ENCODE data around the gene CNNM4.

The CNNM4 gene

DNA sequence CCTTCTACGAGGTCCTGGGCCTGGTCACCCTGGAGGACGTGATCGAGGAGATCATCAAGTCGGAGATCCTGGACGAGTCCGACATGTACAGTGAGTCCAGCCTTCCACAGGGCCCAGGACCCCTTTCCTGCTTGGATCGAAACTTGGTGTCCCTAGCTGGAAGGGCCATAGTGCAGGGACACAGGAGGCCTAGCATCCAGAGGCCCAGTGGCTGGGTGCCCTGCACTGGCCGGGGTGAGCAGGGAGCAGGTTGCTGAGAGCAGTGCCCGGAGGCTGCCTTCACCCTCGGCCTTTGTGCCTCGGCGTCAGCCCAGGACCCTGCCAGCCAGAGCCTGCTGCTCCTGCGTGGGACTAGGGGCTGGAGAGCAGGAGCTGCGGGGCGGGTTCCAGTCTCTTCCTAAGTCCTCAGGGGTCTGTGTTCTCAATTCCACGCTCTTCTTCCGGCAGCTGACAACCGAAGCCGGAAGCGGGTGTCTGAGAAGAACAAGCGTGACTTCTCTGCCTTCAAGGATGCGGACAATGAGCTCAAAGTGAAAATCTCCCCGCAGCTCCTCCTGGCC, 36.4 kb downstream of the CNNM4 start:
- POLR2A ChIA-PET, result interaction anchor here (0.6 to 1.4 kb wide), 2 partner anchors 19 kb away, joined by 3 read pairs; partner anchors contain the start of gene CNNM3
- Histone ChIP-seq H3K36me3 (ENCODE audit: control insufficient read depth in 2 of 2, insufficient read depth in 1 of 2, low read length in 2 of 2) (peaks cover 10 to 50% of the 10 kb centered on the region in 2 experiments; a peak in 2 of 3 replicates), H3K4me1 (ENCODE audit: control insufficient read depth, insufficient read depth, low read length) (no peaks in the 10 kb centered on the region), H3K4me3 (ENCODE audit: low read depth, low read length) (no peak overlapping the region), H3K27ac (ENCODE audit: extremely low read depth, low read depth, low read length) (no peak overlapping the region), H3K9me3 (ENCODE audit: control insufficient read depth, insufficient read depth, low read depth, low read length) (no peaks in the 10 kb centered on the region)
- CTCF ChIA-PET, result interaction anchor here (0.6 to 0.7 kb wide), 2 partner anchors 31 to 36 kb away, joined by 3 read pairs; no protein-coding TSS in a partner anchor
- TF ChIP-seq ZNF16 (tag by site-specific recombination; IDR thresholded peaks at IDR 0.05; ENCODE audit: low read depth) (no peak), ZNF302 (tag by site-specific recombination; IDR thresholded peaks at IDR 0.05; ENCODE audit: low read depth) (no peak), SALL2 (tag by site-specific recombination; IDR thresholded peaks at IDR 0.05; ENCODE audit: borderline replicate concordance) (no peak), OSR2 (tag by site-specific recombination; IDR thresholded peaks at IDR 0.05) (no peak), GLI2 (tag by site-specific recombination; IDR thresholded peaks at IDR 0.05; ENCODE audit: borderline replicate concordance, low read depth) (no peak), ZNF341 (tag by site-specific recombination; IDR thresholded peaks at IDR 0.05; ENCODE audit: low read depth) (no peak), ZNF19 (tag by site-specific recombination; IDR thresholded peaks at IDR 0.05; ENCODE audit: low read depth) (no peak), ZSCAN4 (tag by site-specific recombination; IDR thresholded peaks at IDR 0.05) (no peak), ZFHX2 (tag by site-specific recombination; conservative IDR thresholded peaks at IDR 0.05) (no peak), ZNF561 (tag by site-specific recombination; IDR thresholded peaks at IDR 0.05; ENCODE audit: borderline replicate concordance) (no peak), ZNF366 (tag by site-specific recombination; conservative IDR thresholded peaks at IDR 0.05) (no peak), INSM2 (tag by site-specific recombination; IDR thresholded peaks at IDR 0.05) (no peak), ZNF624 (tag by site-specific recombination; IDR thresholded peaks at IDR 0.05) (no peak), ZNF610 (tag by site-specific recombination; IDR thresholded peaks at IDR 0.05; ENCODE audit: borderline replicate concordance) (no peak), FEZF1 (tag by site-specific recombination; IDR thresholded peaks at IDR 0.05) (no peak), ZNF529 (tag by site-specific recombination; IDR thresholded peaks at IDR 0.05; ENCODE audit: insufficient replicate concordance) (no peak), ZNF37A (tag by site-specific recombination; IDR thresholded peaks at IDR 0.05) (no peak)
- TF ChIP-seq, protein P1, sequence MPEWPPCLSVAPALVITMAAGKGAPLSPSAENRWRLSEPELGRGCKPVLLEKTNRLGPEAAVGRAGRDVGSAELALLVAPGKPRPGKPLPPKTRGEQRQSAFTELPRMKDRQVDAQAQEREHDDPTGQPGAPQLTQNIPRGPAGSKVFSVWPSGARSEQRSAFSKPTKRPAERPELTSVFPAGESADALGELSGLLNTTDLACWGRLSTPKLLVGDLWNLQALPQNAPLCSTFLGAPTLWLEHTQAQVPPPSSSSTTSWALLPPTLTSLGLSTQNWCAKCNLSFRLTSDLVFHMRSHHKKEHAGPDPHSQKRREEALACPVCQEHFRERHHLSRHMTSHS (tag by site-specific recombination; IDR thresholded peaks at IDR 0.05), result no peak
- TF ChIP-seq, protein P2, sequence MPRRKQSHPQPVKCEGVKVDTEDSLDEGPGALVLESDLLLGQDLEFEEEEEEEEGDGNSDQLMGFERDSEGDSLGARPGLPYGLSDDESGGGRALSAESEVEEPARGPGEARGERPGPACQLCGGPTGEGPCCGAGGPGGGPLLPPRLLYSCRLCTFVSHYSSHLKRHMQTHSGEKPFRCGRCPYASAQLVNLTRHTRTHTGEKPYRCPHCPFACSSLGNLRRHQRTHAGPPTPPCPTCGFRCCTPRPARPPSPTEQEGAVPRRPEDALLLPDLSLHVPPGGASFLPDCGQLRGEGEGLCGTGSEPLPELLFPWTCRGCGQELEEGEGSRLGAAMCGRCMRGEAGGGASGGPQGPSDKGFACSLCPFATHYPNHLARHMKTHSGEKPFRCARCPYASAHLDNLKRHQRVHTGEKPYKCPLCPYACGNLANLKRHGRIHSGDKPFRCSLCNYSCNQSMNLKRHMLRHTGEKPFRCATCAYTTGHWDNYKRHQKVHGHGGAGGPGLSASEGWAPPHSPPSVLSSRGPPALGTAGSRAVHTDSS (tag by site-specific recombination; IDR thresholded peaks at IDR 0.05), result no peak
